ENCODE results near the gene ELAVL4.

- TF ChIP-seq EP300 (IDR thresholded peaks at IDR 0.05; ENCODE audit: borderline replicate concordance) (no peak), TAF1 (IDR thresholded peaks at IDR 0.05; ENCODE audit: low read depth) (no peak), NFIC (IDR thresholded peaks at IDR 0.05) (no peak), YY1 (IDR thresholded peaks at IDR 0.05; ENCODE audit: low read depth) (no peak), EGR1 (IDR thresholded peaks at IDR 0.05) (no peak), CEBPB (IDR thresholded peaks at IDR 0.05) (no peak), ZBTB7A (IDR thresholded peaks at IDR 0.05; ENCODE audit: low read depth) (no peak)
- TF ChIP-seq, protein P1, sequence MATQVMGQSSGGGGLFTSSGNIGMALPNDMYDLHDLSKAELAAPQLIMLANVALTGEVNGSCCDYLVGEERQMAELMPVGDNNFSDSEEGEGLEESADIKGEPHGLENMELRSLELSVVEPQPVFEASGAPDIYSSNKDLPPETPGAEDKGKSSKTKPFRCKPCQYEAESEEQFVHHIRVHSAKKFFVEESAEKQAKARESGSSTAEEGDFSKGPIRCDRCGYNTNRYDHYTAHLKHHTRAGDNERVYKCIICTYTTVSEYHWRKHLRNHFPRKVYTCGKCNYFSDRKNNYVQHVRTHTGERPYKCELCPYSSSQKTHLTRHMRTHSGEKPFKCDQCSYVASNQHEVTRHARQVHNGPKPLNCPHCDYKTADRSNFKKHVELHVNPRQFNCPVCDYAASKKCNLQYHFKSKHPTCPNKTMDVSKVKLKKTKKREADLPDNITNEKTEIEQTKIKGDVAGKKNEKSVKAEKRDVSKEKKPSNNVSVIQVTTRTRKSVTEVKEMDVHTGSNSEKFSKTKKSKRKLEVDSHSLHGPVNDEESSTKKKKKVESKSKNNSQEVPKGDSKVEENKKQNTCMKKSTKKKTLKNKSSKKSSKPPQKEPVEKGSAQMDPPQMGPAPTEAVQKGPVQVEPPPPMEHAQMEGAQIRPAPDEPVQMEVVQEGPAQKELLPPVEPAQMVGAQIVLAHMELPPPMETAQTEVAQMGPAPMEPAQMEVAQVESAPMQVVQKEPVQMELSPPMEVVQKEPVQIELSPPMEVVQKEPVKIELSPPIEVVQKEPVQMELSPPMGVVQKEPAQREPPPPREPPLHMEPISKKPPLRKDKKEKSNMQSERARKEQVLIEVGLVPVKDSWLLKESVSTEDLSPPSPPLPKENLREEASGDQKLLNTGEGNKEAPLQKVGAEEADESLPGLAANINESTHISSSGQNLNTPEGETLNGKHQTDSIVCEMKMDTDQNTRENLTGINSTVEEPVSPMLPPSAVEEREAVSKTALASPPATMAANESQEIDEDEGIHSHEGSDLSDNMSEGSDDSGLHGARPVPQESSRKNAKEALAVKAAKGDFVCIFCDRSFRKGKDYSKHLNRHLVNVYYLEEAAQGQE (IDR thresholded peaks at IDR 0.05; ENCODE audit: low read depth): no peak
- TF ChIP-seq, protein P2, sequence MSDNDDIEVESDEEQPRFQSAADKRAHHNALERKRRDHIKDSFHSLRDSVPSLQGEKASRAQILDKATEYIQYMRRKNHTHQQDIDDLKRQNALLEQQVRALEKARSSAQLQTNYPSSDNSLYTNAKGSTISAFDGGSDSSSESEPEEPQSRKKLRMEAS (IDR thresholded peaks at IDR 0.05): no peak
- TF ChIP-seq, protein P3, sequence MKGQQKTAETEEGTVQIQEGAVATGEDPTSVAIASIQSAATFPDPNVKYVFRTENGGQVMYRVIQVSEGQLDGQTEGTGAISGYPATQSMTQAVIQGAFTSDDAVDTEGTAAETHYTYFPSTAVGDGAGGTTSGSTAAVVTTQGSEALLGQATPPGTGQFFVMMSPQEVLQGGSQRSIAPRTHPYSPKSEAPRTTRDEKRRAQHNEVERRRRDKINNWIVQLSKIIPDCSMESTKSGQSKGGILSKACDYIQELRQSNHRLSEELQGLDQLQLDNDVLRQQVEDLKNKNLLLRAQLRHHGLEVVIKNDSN (IDR thresholded peaks at IDR 0.05): no peak
Measured at GRCh38 chr1:50156241-50157010, 47.7 kb downstream of the ELAVL4 start.

Data from Ishikawa (cell line).